A549 (cell line): ENCODE results near the gene MAGEB6. TPM values are rescaled to one million over a fixed set of nuclear protein-coding genes. Genes with fewer than 3 reads are reported as not detected.
"Not testable (repeated sequence)": the region's sequence is repeated elsewhere in the genome, so short reads cannot be mapped to it uniquely, and the experiment has no call there.

Experiments
- ATAC-seq, 2 experiments: fragments of 200-7000 bp in 1 of 2; fragments of >200 bp in 1 of 2; cut with Nextera tagmentation in 1 of 2; cut with Tn5 transposase in 1 of 2; 3 replicates each; pipeline versions ENCODE4 v1.8.0 to v1.9.1; 2018 to 2020; ENCODE audit warnings: mild to moderate bottlenecking in 1 of 2, moderate library complexity in 1 of 2
- CTCF ChIA-PET: fragments of 300-600 bp; sonication (Branson Sonifier 250); formaldehyde crosslinking; extraction: SDS; loops from one replicate; lab custom pipeline; 2021; ENCODE audit warnings: antibody characterized with exemption, inconsistent platforms; lab: Yijun Ruan, JAX
- POLR2A ChIA-PET: fragments of 350-600 bp; formaldehyde crosslinking; extraction: SDS; loops from one replicate; lab custom pipeline; 2021; ENCODE audit warnings: antibody characterized with exemption, inconsistent platforms; lab: Yijun Ruan, JAX
- DNase-seq, 2 experiments: peaks; one replicate each; pipeline versions ENCODE4 v3.0.0 to v3.0.0-alpha.2; 2011 to 2016; ENCODE audit warnings: low read depth in 1 of 2, low spot score in 1 of 2
- FAIRE-seq: peaks from 2 replicates; lab custom pipeline; 2011; peaks lifted over from hg19 to GRCh38; lab: Jason Lieb, UNC
- H3K27ac ChIP-seq, 2 experiments: fragments of >200 bp; sonication (Bioruptor Twin); formaldehyde crosslinking; 3 replicates each; pipeline ENCODE4 v1.5.1; 2016 to 2017
- H3K4me1 ChIP-seq: fragments of >200 bp; sonication (Bioruptor Twin); formaldehyde crosslinking; 3 replicates; pipeline ENCODE4 v1.6.1; 2016
- H3K4me2 ChIP-seq: fragments of >200 bp; sonication (Bioruptor Twin); formaldehyde crosslinking; 3 replicates; pipeline ENCODE4 v1.6.1; 2016
- H3K4me3 ChIP-seq: fragments of >200 bp; sonication (Bioruptor Twin); formaldehyde crosslinking; 3 replicates; pipeline ENCODE4 v1.5.1; 2016
- H3K9me3 ChIP-seq: fragments of >200 bp; sonication (Bioruptor Twin); formaldehyde crosslinking; 3 replicates; pipeline ENCODE4 v1.6.1; 2016
- BHLHE40 ChIP-seq: IDR thresholded peaks from 2 replicates; pipeline ENCODE4 v1.6.1; 2012; ENCODE audit warnings: low read depth, low read length, inconsistent platforms
- CBX8 ChIP-seq: fragments of 200-600 bp; sonication (generic); IDR thresholded peaks from 2 replicates; pipeline ENCODE4 v1.6.1; 2016
- CHD4 ChIP-seq: fragments of 200-600 bp; sonication (generic); IDR thresholded peaks from 2 replicates; pipeline ENCODE4 v1.6.1; 2016; ENCODE audit warnings: antibody characterized with exemption, mild to moderate bottlenecking, borderline replicate concordance
- ESRRA ChIP-seq: fragments of 150-350 bp; IDR thresholded peaks from 2 replicates; pipeline ENCODE4 v1.6.1; 2014; ENCODE audit warnings: mild to moderate bottlenecking, low read length, borderline replicate concordance
- FOSL2 ChIP-seq, 2 experiments: fragments of 450-650 bp in 1 of 2; fragments of >200 bp in 1 of 2; sonication (Bioruptor Twin) in 1 of 2; formaldehyde crosslinking; IDR thresholded peaks; 2 replicates each; pipeline versions ENCODE4 v1.5.0 to v1.6.1; 2016 to 2020; ENCODE audit warnings: mild to moderate bottlenecking in 1 of 2, moderate library complexity in 1 of 2
- HOXB5 ChIP-seq: fragments of 250-450 bp; sonication (Bioruptor Pico); IDR thresholded peaks from 2 replicates; pipeline ENCODE4 v1.5.0; 2020; ENCODE audit warnings: mild to moderate bottlenecking, moderate library complexity
- JUN ChIP-seq, 2 experiments: fragments of >200 bp; sonication (Bioruptor Twin); formaldehyde crosslinking; IDR thresholded peaks; 2 replicates in 1 of 2; 3 replicates in 1 of 2; pipeline ENCODE4 v1.6.1; 2016 to 2017
- MYC ChIP-seq: IDR thresholded peaks from 2 replicates; pipeline ENCODE4 v1.6.1; 2012; ENCODE audit warnings: mild to moderate bottlenecking, inconsistent platforms, low read length, improper control_type of control experiment, borderline replicate concordance
- NFE2L2 ChIP-seq: fragments of 150-350 bp; conservative IDR thresholded peaks from 2 replicates; pipeline ENCODE4 v1.6.1; 2014; ENCODE audit warnings: low read length
- POLR2AphosphoS2 ChIP-seq: conservative IDR thresholded peaks from 2 replicates; pipeline ENCODE4 v1.6.1; 2012; ENCODE audit warnings: low read length, improper control_type of control experiment, inconsistent platforms
- RAD21 ChIP-seq, 2 experiments: fragments of >200 bp in 1 of 2; sonication (Bioruptor Twin) in 1 of 2; formaldehyde crosslinking in 1 of 2; IDR thresholded peaks in 1 of 2; conservative IDR thresholded peaks in 1 of 2; 2 replicates in 1 of 2; 3 replicates in 1 of 2; pipeline ENCODE4 v1.6.1; 2012 to 2018; ENCODE audit warnings: inconsistent platforms in 1 of 2
- TP53 ChIP-seq: fragments of 250-450 bp; sonication (Bioruptor Pico); IDR thresholded peaks from 2 replicates; pipeline ENCODE4 v1.5.0; 2021; ENCODE audit warnings: mild to moderate bottlenecking, moderate library complexity
- ZFP36 ChIP-seq: fragments of 450-650 bp; IDR thresholded peaks from 2 replicates; pipeline ENCODE4 v1.6.1; 2014; ENCODE audit warnings: borderline replicate concordance; ENCODE audit not compliant: partially characterized antibody
- WGBS: methylation state at CpG from one replicate; pipeline ENCODE4 v1.1.6; 2017; ENCODE audit errors: missing lambda C conversion rate; 5-methylcytosine and 5-hydroxymethylcytosine counted together
- polyA plus RNA-seq, 4 experiments: library from polyadenylated mRNA; depleted of rRNA in 3 of 4; stranded (reverse); fragments of >200 nt; fragmentation: RNase III in 1 of 4; extraction: RNeasy Plus Mini Kit Qiagen cat#74134 plus additional on column Dnase treatment in 1 of 4; gene quantifications; 2 replicates in 3 of 4; 3 replicates in 1 of 4; pipeline ENCODE4 v1.2.3, GENCODE V29; 2011 to 2017
- TF ChIP-seq, protein P1 (sequence below): fragments of 450-650 bp; IDR thresholded peaks from 2 replicates; pipeline ENCODE4 v1.6.1; 2014; ENCODE audit warnings: antibody characterized with exemption
- TF ChIP-seq, protein P2 (sequence below): IDR thresholded peaks from 2 replicates; pipeline ENCODE4 v1.6.1; 2012
- TF ChIP-seq, protein P3 (sequence below): fragments of >200 bp; sonication (Bioruptor Twin); formaldehyde crosslinking; IDR thresholded peaks from 3 replicates; pipeline ENCODE4 v1.5.1; 2016

Gene MAGEB6
- polyA plus RNA-seq, 2 of the 4 experiments (the other 2 are of a cell fraction): 0.44 TPM; not detected in 1

DNA sequence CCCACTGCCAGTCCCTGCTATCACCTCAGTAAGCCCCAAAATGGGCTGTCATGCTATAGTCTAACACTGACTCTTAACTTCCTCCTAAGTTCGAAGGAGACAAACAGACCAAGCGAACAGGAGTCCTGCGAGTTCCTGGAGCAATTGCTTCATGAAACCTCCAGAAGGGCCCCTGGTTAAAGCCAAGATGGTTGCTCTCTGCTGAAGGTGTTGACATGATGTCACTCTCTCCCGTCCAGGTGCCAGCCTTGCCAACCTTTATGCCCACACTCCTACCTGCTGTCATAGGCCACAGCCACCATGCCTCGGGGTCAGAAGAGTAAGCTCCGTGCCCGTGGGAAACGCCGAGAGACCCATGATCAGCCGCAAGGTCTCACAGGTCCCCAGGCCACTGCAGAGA is 31.9 kb upstream of the MAGEB6 start, which contains the start of gene MAGEB6B:
Gene MAGEB6B, plus strand, starts transcription at position 301 of the 400 bp plus-strand sequence. Its CDS starts 0 bp downstream, at position 301.
- Histone ChIP-seq H3K4me3 (no peak within 1 kb of the TSS), H3K4me2 (no peak within 1 kb of the TSS), H3K9me3 (no peaks in the 10 kb centered on the region), H3K4me1 (no peaks in the 10 kb centered on the region), H3K27ac (no peak within 1 kb of the TSS)
- no CpG with 5 or more reads among the region's 10 CpGs for WGBS
- TF ChIP-seq, protein P1, sequence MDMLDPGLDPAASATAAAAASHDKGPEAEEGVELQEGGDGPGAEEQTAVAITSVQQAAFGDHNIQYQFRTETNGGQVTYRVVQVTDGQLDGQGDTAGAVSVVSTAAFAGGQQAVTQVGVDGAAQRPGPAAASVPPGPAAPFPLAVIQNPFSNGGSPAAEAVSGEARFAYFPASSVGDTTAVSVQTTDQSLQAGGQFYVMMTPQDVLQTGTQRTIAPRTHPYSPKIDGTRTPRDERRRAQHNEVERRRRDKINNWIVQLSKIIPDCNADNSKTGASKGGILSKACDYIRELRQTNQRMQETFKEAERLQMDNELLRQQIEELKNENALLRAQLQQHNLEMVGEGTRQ: no peak
- TF ChIP-seq CHD4 (no peak), JUN (IDR thresholded peaks at IDR 0.05) (no peak), HOXB5 (no peak), NFE2L2 (no peak), RAD21 (conservative IDR thresholded peaks at IDR 0.05 in 1 of 2, IDR thresholded peaks at IDR 0.05 in 1 of 2) (no peak), POLR2AphosphoS2 (no peak), FOSL2 (IDR thresholded peaks at IDR 0.05) (no peak), FOSL2 (CRISPR knock-in tag; IDR thresholded peaks at IDR 0.05) (no peak), ESRRA (no peak), ZFP36 (no peak)
- no peak for FAIRE-seq
- CTCF ChIA-PET: no interaction called here
- no peak for DNase-seq
- POLR2A ChIA-PET: no interaction called here
- ATAC-seq: no peak

DNA sequence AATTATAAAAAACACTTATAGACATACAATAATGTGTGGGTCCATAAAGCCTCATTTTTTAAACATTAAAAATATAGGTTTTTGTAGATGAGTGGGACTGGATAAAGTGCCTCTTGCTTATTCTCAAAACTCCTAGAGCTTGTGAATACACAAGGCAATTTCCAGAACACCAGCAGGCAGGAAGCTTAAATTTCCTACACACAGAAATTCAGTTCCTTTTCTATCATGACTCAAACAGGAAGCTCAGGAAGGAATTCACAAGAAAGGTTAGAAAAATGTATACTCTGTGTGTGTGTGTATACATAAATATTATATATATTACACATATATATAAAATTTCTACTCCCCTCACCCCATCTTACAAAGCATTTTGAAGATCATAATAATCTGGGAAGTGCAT is 11.3 kb downstream of the MAGEB6 start:
- no peak overlapping the region for H3K27ac ChIP-seq
- H3K4me3 ChIP-seq: no peak overlapping the region
- POLR2A ChIA-PET: no interaction called here
- no peak for DNase-seq
- H3K4me2 ChIP-seq: no peak overlapping the region
- no peak for FAIRE-seq
- CTCF ChIA-PET: no interaction called here
- TF ChIP-seq MYC: no peak
- TF ChIP-seq, all 56 proteins: peak for 0
- ATAC-seq: no peak
- H3K4me1 ChIP-seq: no peaks in the 10 kb centered on the region
- H3K9me3 ChIP-seq: no peaks in the 10 kb centered on the region

DNA sequence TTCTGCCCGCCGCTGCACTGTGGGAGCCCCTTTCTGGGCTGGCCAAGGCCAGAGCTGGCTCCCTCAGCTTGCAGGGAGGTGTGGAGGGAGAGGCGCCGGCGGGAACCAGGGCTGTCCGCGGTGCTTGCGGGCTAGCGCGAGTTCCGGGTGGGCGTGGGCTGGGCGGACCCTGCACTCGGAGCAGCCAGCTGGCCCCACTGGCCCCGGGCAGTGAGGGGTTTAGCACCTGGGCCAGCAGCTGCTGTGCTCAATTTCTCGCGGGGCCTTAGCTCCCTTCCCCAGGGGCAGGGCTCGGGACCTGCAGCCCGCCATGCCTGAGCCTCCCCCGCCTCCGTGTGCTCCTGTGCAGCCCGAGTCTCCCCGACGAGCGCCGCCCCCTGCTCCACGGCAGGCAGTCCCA is 12.5 kb downstream of the MAGEB6 start:
- CTCF ChIA-PET, DNase-seq, POLR2A ChIA-PET, H3K4me2 ChIP-seq, H3K27ac ChIP-seq, FAIRE-seq, H3K9me3 ChIP-seq, ATAC-seq, H3K4me1 ChIP-seq, H3K4me3 ChIP-seq: not testable (repeated sequence)
- no CpG with 5 or more reads among the region's 27 CpGs for WGBS

DNA sequence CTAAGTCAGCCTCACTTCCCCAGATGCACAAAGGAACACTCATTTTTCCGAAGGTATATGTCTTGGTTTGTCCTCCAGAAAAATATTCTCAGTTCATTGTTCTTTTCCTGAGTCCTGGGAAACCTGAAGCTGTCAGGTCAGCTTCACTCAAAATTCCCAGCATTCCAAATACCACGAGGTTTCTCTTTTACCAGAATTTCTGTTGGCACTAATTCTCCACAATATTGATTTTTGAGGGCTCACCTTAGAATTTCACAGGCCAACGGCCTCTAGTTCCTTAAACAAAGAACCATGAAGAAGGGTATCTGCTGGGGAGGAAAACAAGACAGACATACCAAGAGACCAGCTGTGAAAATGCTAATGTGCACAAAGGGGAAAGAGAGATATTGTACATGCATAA is 15.8 kb downstream of the MAGEB6 start:
- 4% methylated on average over 3 of the region's 3 CpGs for WGBS
- CTCF ChIA-PET: no interaction called here
- FAIRE-seq (no peak), ATAC-seq (no peak), DNase-seq (no peak)
- no peak overlapping the region for H3K4me2 ChIP-seq
- H3K4me1 ChIP-seq: no peaks in the 10 kb centered on the region
- no peak overlapping the region for H3K4me3 ChIP-seq
- H3K9me3 ChIP-seq: no peaks in the 10 kb centered on the region
- POLR2A ChIA-PET: no interaction called here
- TF ChIP-seq, protein P2, sequence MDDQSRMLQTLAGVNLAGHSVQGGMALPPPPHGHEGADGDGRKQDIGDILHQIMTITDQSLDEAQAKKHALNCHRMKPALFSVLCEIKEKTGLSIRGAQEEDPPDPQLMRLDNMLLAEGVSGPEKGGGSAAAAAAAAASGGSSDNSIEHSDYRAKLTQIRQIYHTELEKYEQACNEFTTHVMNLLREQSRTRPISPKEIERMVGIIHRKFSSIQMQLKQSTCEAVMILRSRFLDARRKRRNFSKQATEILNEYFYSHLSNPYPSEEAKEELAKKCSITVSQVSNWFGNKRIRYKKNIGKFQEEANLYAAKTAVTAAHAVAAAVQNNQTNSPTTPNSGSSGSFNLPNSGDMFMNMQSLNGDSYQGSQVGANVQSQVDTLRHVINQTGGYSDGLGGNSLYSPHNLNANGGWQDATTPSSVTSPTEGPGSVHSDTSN: no peak
- no peak for TF ChIP-seq TP53 (CRISPR knock-in tag)
- TF ChIP-seq CBX8: no peak
- no peak for TF ChIP-seq RAD21 (conservative IDR thresholded peaks at IDR 0.05 in 1 of 2, IDR thresholded peaks at IDR 0.05 in 1 of 2)
- no peak for TF ChIP-seq NFE2L2
- no peak for TF ChIP-seq BHLHE40
- TF ChIP-seq, protein P3, sequence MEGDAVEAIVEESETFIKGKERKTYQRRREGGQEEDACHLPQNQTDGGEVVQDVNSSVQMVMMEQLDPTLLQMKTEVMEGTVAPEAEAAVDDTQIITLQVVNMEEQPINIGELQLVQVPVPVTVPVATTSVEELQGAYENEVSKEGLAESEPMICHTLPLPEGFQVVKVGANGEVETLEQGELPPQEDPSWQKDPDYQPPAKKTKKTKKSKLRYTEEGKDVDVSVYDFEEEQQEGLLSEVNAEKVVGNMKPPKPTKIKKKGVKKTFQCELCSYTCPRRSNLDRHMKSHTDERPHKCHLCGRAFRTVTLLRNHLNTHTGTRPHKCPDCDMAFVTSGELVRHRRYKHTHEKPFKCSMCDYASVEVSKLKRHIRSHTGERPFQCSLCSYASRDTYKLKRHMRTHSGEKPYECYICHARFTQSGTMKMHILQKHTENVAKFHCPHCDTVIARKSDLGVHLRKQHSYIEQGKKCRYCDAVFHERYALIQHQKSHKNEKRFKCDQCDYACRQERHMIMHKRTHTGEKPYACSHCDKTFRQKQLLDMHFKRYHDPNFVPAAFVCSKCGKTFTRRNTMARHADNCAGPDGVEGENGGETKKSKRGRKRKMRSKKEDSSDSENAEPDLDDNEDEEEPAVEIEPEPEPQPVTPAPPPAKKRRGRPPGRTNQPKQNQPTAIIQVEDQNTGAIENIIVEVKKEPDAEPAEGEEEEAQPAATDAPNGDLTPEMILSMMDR: no peak
- TF ChIP-seq CHD4: no peak
- no peak for TF ChIP-seq ESRRA
- no peak overlapping the region for H3K27ac ChIP-seq
